ENCODE results near the gene PTGS2. TPM values are rescaled to one million over a fixed set of nuclear protein-coding genes. Genes with fewer than 3 reads are reported as not detected.

PTGS2 gene
- 1 to 10 TPM in 1 of 6 donors, under 1 TPM in 1, not detected in 4; 0.52 to 2.7 TPM for polyA plus RNA-seq (ENCODE audit: low read depth in 6 of 6)

DNA sequence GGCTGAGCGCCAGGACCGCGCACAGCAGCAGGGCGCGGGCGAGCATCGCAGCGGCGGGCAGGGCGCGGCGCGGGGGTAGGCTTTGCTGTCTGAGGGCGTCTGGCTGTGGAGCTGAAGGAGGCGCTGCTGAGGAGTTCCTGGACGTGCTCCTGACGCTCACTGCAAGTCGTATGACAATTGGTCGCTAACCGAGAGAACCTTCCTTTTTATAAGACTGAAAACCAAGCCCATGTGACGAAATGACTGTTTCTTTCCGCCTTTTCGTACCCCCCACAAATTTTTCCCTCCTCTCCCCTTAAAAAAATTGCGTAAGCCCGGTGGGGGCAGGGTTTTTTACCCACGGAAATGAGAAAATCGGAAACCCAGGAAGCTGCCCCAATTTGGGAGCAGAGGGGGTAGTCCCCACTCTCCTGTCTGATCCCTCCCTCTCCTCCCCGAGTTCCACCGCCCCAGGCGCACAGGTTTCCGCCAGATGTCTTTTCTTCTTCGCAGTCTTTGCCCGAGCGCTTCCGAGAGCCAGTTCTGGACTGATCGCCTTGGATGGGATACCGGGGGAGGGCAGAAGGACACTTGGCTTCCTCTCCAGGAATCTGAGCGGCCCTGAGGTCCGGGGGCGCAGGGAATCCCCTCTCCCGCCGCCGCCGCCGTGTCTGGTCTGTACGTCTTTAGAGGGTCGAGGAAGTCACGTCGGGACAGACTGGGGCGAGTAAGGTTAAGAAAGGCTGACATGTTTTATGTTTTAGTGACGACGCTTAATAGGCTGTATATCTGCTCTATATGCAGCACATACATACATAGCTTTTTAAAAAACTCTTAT, at the start of gene PTGS2:
PTGS2 (minus strand) TSS at position 179 of the 817 bp plus-strand sequence; CDS start at position 46, 133 bp downstream.
- peak within 1 kb of the TSS in 1 of 6 donors; percentile 31 for H3K27ac Mint-ChIP-seq
- H3K4me1 Mint-ChIP-seq = peaks cover 0 to 13% (median 11%) of the 10 kb centered on the region in 3 donors
- H3K27me3 Mint-ChIP-seq = peaks cover 34 to 58% (median 40%) of the 10 kb centered on the region in 3 donors
- DNase-seq = no peak
- peak; percentile 46 to 61 for ATAC-seq (ENCODE audit: low read depth in 2 of 2)
- H3K4me3 Mint-ChIP-seq = peak within 1 kb of the TSS; percentile 63 to 85 (median 82)
- no peaks in the 10 kb centered on the region for H3K9me3 Mint-ChIP-seq
- H3K36me3 Mint-ChIP-seq = no peaks in the 10 kb centered on the region

DNA sequence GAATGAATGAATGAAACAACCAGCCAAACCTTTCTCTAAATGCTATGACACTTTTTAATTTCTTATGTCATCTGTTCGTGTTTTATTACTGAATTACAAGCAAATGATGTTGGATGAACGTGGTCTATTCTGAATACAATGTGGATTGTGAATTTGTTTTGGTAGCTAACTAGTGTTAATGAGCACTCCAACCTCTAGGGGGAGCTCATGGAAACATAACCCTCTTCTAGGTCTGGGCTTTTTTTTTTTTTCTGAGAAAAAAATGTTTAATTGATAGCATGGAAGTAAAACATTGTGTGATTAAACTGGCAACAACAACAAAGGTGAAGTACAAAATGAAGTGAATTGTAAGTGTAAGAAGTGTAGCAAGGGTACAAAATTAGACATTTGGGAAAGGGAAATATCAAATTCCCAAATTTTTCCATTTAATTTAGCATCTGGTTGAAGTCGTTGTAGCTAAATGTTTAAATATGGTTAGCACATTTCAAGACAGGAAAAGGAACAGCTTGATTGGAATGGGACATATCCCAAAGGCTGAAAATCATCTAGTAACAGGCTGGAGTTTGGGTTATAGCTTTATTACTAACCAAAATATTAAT, 42.6 kb upstream of the PTGS2 start:
- H3K27me3 Mint-ChIP-seq = no peaks in the 10 kb centered on the region
- ATAC-seq (ENCODE audit: low read depth in 2 of 2) (no peak), DNase-seq (no peak)
- H3K4me1 Mint-ChIP-seq = no peaks in the 10 kb centered on the region
- no peaks in the 10 kb centered on the region for H3K36me3 Mint-ChIP-seq
- no peak overlapping the region for H3K4me3 Mint-ChIP-seq
- no peak overlapping the region for H3K27ac Mint-ChIP-seq
- H3K9me3 Mint-ChIP-seq = peaks cover 0 to 10% (median 6%) of the 10 kb centered on the region in 7 donors

DNA sequence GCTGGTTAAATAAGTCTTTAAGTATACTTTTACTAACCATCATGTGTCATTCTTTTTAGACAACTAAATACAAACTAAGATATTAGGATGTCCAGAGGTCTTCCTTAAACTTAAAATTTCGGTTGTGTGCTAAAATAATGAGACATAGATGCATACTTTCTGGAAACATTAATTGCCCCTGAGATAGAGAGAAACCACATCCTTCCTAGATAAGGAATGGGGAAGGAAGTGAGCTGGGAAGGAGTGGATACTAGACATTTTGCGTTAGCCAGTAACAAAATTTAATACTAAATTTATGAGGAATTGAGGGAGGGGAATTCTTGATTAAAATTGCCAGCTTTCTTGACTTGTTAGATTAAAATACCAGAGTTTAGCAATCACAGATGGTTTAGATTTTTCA, 37.1 kb upstream of the PTGS2 start:
- Mint-ChIP-seq H3K27me3 (peaks cover 0 to 4% (median 0%) of the 10 kb centered on the region in 3 donors), H3K36me3 (no peaks in the 10 kb centered on the region), H3K4me1 (no peaks in the 10 kb centered on the region), H3K27ac (no peak overlapping the region), H3K4me3 (no peak overlapping the region), H3K9me3 (no peaks in the 10 kb centered on the region)
- DNase-seq (no peak), ATAC-seq (ENCODE audit: low read depth in 2 of 2) (no peak)

DNA sequence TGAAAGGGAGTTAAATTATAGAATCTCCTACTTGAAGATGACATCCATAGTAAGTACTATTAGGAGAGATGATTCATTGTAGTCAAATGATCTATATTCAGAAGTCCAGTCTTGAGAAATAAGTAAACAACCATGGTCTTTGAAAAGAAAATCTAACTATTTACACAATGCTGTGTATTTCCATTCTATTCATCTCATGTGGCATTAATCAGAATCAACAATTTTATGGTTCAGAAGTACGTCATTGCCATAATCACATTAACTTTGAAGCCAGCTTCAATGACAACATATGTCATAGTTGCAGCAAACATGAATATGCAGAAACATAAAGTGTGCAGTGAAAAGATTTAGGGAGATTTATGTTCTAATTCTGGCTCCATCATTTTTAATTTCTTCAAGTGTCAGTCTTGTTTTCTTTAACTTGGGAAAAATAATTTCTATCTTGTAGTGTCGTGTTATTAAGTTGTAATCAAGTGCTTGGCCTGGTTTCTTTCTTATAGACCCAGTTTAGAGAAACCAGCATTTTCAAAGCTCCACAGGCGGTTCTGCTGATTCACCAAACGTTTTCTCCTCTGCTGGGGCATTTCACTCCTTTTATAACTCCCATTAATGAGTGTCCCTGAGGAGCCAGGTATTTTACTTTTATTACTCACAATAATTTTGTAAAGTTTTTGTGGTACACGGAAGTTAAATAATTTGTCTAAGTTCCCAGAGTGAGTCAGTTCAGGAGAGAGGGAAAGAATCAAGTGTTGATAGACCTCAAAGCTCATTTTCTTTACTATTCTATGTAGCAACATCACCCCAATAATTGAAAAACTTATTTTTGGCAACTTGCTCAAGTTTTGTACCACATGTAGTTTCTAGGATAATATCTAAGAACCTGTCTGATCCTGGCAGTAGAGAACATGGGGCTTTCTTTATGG, 35.9 kb upstream of the PTGS2 start:
- ATAC-seq (ENCODE audit: low read depth in 2 of 2) (no peak), DNase-seq (no peak)
- Mint-ChIP-seq H3K27ac (no peak overlapping the region), H3K9me3 (no peaks in the 10 kb centered on the region), H3K4me3 (no peak overlapping the region), H3K36me3 (no peaks in the 10 kb centered on the region), H3K4me1 (no peaks in the 10 kb centered on the region), H3K27me3 (peaks cover 0 to 4% (median 0%) of the 10 kb centered on the region in 3 donors)

DNA sequence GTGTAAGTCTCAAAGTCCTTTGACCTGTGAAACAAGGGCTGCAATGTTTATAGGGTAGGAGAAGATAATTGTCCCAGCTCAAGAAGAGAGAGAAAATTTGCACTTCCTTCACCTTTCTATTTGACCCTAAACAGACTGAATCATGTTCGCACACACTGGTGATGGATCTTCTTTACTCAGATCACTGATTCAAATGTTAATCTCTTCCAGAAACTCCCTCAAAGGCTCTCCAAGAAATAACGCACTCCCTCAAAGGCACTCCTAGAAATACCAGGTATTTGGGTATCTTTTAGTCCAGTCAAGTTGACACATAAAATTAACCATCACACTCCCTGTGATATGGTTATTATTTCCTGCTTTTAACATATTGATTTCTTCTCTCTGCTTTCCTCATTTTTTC, 30.5 kb upstream of the PTGS2 start:
- peaks cover 0 to 4% (median 0%) of the 10 kb centered on the region in 3 donors for H3K27me3 Mint-ChIP-seq
- no peak overlapping the region for H3K27ac Mint-ChIP-seq
- ATAC-seq (ENCODE audit: low read depth in 2 of 2) = no peak
- no peaks in the 10 kb centered on the region for H3K36me3 Mint-ChIP-seq
- H3K4me3 Mint-ChIP-seq = no peak overlapping the region
- no peaks in the 10 kb centered on the region for H3K9me3 Mint-ChIP-seq
- no peak for DNase-seq
- no peaks in the 10 kb centered on the region for H3K4me1 Mint-ChIP-seq

DNA sequence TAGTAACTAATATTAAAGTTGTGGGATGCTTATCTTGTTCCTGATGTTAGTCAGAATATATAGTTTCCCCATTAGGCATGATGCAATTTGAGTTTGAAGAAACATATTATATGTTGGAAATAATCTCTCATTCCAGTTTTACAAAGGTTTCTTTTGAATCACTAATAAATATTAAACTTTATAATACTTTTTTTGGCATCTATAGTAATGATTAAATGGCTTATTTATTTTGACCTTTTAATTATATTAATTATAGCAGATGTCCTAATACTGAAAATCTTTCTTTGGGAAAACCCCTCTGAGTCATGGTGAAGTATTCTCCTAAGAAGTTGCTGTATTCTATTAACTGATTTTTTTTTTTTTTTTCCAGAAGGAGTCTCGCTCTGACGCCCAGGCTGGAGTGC, 28.5 kb upstream of the PTGS2 start:
- Mint-ChIP-seq H3K4me1 (no peaks in the 10 kb centered on the region), H3K9me3 (no peaks in the 10 kb centered on the region), H3K4me3 (no peak overlapping the region), H3K27ac (no peak overlapping the region), H3K36me3 (no peaks in the 10 kb centered on the region), H3K27me3 (no peaks in the 10 kb centered on the region)
- ATAC-seq (ENCODE audit: low read depth in 2 of 2) (no peak), DNase-seq (no peak)

DNA sequence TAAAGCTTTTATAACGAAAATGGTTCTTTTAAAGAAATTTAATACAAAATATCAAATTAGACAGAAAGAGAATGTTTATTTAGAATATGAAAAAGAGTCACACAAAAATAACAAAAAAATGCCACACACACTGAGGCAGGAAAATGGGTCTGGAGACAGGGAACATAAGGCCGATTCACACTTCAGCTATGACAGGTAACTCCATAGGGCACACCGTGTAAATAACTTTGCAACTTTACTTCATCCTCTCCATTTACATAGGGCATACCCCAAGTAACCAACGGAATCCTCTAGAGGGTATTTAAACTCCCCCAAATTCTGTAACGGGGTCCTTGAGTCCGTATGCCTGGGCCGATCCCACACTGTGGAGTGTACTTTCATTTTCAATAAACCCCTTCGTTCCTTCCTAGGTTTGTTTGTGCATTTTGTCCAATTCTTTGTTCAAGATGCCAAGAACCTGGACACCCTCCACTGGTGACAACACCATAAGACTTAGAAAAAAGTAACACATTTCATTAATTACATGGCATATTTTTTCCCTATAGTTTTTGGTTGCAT, 23.1 kb upstream of the PTGS2 start:
- Mint-ChIP-seq H3K36me3 (no peaks in the 10 kb centered on the region), H3K4me3 (no peak overlapping the region), H3K27me3 (no peaks in the 10 kb centered on the region), H3K9me3 (no peaks in the 10 kb centered on the region), H3K4me1 (no peaks in the 10 kb centered on the region), H3K27ac (no peak overlapping the region)
- no peak for DNase-seq
- ATAC-seq (ENCODE audit: low read depth in 2 of 2) = no peak

DNA sequence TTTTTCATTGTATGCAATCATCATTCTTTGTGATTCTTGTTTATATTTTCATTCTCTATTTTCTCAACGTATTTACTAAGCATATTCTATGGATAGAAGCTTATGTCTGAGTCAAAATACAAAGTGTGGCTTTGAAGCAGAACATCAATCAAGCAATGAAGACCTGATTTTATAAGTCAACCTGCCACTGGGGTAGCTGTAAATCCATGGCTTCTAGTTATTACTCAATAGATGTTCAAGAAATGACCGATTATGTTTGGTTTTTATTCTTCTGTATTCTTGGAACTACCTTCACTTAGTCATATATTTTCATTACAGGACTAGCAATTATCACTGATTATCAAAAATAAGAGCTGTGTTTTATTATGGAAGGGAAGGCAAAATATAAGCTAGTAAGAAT, 20.5 kb upstream of the PTGS2 start:
- H3K36me3 Mint-ChIP-seq = no peaks in the 10 kb centered on the region
- DNase-seq (no peak), ATAC-seq (ENCODE audit: low read depth in 2 of 2) (no peak)
- no peak overlapping the region for H3K4me3 Mint-ChIP-seq
- no peak overlapping the region for H3K27ac Mint-ChIP-seq
- no peaks in the 10 kb centered on the region for H3K4me1 Mint-ChIP-seq
- H3K9me3 Mint-ChIP-seq = peaks cover 0 to 2% (median 0%) of the 10 kb centered on the region in 7 donors
- H3K27me3 Mint-ChIP-seq = no peaks in the 10 kb centered on the region

DNA sequence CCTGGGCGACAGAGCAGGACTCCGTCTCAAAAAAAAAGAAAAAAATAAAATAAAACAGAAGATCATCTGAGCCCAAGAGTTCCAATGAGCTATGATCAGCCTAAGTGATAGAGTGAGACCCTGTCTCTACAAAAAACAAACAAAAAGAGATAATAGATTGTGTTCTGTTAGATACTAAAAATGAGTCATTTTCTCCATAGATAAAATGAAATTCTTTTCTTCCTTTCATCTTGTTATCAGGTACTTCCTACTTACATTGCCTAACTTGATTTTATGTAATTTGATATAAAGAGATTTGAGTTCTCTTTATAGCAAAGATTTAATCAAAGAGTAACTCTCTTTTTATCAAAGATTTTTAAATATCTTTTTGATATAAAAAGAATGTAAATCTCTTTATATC, 19.3 kb upstream of the PTGS2 start:
- Mint-ChIP-seq H3K4me3 (no peak overlapping the region), H3K4me1 (no peaks in the 10 kb centered on the region), H3K27ac (no peak overlapping the region), H3K36me3 (no peaks in the 10 kb centered on the region), H3K9me3 (peaks cover 0 to 2% (median 0%) of the 10 kb centered on the region in 7 donors), H3K27me3 (no peaks in the 10 kb centered on the region)
- DNase-seq (no peak), ATAC-seq (ENCODE audit: low read depth in 2 of 2) (no peak)

DNA sequence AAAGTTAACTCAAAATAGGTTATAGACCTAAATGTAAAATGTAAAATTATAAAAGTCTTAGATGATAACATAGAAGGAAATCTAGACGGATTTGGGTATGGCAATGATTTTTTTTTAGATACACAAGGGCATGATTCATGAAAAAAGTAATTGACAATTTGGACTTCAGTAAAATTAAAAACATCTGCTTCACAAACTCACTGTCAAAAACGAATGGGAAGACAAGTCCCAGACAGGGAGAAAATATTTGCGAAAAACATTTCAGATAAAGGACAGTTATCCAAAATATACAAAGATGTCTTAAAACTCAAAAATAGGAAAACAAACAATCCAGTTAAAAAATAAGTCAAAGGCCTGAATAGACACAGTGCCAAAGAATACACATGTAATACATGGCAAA, 9.7 kb upstream of the PTGS2 start:
- ATAC-seq (ENCODE audit: low read depth in 2 of 2) (no peak), DNase-seq (no peak)
- Mint-ChIP-seq H3K36me3 (no peaks in the 10 kb centered on the region), H3K27me3 (no peaks in the 10 kb centered on the region), H3K4me3 (no peak overlapping the region), H3K27ac (no peak overlapping the region), H3K9me3 (peaks cover 0 to 17% (median 11%) of the 10 kb centered on the region in 7 donors), H3K4me1 (no peaks in the 10 kb centered on the region)

DNA sequence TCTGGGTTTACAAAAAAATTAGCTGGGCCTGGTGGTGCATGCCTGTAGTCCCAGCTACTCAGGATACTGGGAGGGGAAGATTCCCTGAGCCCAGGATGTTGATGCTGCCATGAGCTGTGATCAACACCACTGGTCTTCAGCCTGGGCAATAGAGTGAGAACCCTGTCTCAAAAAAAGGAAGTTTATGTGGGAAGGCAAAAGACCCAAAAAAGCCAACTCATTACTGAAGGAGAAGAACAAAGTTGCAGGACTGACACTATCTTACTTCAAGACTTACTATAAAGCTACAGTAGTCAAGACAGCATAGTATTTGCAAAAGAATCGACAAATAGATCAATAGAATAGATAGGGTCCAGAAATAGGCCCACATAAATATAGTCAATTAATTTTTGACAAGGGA, 9.2 kb upstream of the PTGS2 start:
- Mint-ChIP-seq H3K4me3 (no peak overlapping the region), H3K27me3 (peaks cover 0 to 3% (median 0%) of the 10 kb centered on the region in 3 donors), H3K9me3 (peaks cover 0 to 17% (median 11%) of the 10 kb centered on the region in 7 donors), H3K27ac (no peak overlapping the region), H3K4me1 (no peaks in the 10 kb centered on the region), H3K36me3 (no peaks in the 10 kb centered on the region)
- ATAC-seq (ENCODE audit: low read depth in 2 of 2) (no peak), DNase-seq (no peak)

DNA sequence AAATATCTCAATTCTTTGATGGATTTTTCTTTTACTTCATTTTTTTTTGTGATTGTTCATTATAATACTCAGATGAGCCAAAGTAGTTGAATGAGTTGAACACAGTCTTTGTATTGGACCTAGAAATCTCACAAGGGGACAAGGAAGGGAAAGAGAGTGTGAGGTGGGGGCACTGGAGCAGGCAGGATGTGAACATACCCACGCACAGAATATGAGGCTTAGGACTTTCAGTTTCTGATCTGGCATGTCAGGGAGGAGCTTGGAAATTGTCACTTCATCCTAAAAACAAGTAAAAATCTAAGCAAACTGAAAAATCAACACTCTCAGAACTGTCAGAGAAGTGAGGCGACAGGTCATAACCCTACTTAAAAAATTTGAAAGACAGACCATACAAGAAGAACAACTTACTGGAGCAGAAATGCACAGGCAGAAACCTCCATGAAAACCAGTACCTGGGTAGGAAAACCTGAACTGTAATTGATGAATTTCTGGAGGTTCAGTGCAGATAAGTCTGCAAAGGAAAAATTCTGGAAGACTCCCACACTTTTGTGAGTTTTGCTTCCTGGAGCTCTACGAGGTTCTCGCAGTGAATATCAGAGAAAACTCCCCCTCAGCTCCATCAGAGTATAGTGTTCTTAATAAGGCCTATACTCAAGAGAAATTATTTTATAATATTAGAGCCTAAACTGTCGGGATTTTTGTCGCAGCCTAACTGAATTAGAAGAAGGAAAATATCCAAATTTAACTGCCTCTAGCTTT, 3.6 kb upstream of the PTGS2 start:
- peaks cover 0 to 17% (median 4%) of the 10 kb centered on the region in 7 donors for H3K9me3 Mint-ChIP-seq
- no peak overlapping the region for H3K27ac Mint-ChIP-seq
- ATAC-seq (ENCODE audit: low read depth in 2 of 2) (no peak), DNase-seq (no peak)
- H3K4me1 Mint-ChIP-seq = peaks cover 0 to 13% (median 11%) of the 10 kb centered on the region in 3 donors
- H3K36me3 Mint-ChIP-seq = no peaks in the 10 kb centered on the region
- no peak overlapping the region for H3K4me3 Mint-ChIP-seq
- H3K27me3 Mint-ChIP-seq = peaks cover 31 to 46% (median 35%) of the 10 kb centered on the region in 3 donors
